Astrocyte of the hippocampus (primary cell): ENCODE results near the gene UQCR11.

Experiments used
- DNase-seq: peaks from one replicate; pipeline ENCODE4 v3.0.0; 2011; ENCODE audit warnings: low read depth, low spot score

UQCR11 gene

GRCh38 chr19:1616875-1617274 lies 11.6 kb upstream of the UQCR11 start:
- peak; percentile 38 for DNase-seq

- DNase-seq, result peak; percentile 73
Observed at GRCh38 chr19:1616396-1616795, 11.1 kb upstream of the UQCR11 start.

DNA sequence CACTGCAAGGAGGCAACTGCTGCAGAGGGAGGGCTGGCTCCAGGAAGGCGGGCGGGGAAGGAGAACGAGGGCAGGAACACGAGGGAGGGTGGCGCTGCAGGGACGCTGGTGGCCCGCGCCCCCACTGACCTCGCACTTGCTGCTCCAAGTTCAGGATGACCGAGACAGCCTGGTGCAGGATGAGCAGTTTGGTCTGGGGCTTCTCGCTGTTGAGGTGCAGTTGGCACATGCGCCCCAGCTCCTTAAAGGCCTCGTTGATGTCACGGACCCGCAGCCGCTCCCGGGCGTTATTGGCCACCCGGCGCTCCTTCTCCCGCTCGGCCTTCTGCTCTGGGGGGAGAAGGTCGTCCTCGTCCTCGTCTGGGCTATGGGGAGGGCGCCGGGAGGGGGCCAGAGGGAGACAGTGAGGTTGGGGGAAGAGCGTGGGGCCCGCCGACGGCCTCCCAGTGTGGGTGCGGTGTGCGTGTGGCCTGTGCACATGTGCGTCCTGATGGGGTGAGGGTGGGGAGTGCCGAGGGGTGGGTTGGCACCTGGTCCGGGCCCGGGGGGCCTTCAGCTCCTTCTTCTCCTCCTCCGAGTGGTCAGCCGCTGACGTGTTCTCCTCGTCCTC lies 10.0 kb upstream of the UQCR11 start:
- DNase-seq, result no peak

DNA sequence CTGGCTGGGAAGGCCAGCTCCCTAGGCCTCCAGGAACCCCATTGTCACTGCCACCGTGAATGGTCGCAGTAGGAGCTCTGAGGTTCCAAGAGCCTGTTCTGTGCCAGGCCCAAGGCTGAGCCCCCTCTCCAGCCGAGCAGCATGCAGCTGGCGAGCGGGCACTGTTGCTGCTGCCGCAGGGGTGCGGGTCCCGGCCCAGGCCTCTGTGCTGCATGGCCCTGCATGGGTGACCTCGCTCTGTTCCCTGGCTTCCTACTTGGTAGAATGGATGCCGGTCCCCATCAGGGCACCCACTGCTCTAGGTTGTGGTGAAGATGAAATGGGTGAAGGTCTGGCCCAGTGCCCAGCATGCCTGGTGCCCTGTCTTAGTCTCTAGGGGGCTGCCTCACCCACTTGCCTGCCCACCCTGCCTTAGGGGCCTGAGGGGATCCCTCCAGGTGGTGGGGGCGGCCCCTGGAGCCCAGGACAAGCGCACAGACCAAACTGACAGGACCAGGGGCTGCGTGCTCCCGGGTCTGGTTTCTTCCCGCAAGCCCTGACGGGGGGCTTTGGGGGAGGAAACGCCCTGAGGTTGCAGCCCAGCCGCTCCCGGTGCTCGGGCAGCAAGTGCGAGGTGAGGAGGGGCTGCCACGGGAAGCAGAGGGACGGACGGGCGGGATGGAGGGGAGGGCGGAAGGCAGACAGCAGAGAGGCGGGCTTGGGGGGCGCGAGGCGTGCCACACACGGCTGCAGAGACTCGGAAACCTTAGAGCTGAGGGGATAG lies 8.7 kb upstream of the UQCR11 start:
- DNase-seq, result no peak

DNA sequence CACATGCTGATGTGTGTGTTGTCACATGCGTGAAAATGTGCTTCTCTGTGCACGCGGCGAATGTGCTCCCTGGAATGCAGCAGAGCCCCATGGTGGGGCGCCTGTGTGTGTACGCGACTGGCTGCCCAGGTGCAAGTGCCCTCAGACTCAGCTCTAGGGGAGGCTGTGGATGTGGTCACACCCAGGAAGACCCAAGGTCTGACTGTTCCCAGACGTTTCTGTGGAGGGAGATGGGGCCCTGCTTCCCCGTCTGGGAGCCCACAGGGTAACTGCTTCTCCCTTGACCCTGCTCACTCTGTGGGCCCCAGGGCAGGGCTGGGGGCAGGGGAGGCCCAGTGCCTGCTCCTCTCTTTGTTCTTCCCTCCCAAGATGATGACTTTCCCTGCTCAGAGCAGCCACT lies 7.9 kb upstream of the UQCR11 start:
- DNase-seq, result no peak

DNA sequence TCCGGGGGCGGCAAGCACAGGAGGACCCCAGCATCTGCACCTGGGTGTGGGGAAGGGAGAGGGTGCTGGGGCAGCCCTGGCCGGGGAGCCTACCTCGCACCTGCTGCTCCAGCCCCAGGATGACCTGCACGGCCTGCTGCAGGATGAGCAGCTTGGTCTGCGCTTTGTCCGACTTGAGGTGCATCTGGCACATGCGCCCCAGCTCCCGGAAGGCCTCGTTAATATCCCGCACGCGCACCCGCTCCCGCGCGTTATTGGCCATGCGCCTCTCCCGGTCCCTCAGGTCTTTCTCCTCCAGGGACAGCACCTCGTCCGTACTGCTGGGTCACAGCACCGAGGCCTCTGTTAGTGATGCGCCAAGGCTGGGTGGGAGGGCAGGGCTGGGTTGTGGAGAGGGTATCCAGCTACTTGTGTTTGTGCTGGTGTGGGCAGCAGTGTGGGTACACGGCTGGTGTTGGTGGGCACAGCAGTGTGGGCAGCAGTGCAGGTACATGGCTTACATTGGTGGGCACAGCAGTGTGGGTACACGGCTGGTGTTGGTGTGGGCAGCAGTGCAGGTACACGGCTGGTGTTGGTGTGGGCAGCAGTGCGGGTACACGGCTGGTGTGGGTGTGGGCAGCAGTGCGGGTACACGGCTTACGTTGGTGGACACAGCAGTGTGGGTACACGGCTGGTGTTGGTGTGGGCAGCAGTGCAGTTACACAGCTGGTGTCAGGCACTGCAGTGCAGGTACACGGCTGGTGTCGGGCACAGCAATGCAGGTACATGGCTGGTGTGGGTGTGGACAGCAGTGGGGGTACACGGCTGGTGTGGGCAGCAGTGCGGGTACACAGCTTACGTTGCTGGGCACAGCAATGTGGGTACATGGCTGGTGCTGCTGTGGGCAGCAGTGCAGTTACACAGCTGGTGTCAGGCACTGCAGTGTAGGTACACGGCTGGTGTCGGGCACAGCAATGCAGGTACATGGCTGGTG lies 7.1 kb upstream of the UQCR11 start:
- DNase-seq, result no peak

DNA sequence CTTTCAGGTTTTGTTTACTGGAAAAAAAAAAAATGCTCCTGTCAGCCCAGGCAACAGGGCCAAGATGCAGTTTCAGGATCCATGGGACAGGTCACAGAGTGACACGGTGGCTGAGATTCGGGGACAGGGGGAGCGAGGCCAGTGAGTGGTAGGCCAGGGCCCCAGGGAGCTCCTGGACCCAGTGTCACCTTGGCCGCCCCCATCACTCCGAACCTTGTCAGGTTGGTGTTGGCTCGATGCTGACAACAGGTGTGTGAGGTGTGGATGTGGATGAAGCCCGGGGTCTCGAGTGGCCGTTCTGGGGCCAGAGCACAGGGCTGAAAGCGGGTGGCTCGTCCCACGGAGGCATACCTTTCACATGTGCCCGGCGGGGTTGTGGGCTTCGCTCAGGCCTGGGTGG lies 6.1 kb upstream of the UQCR11 start:
- DNase-seq, result no peak

- no peak for DNase-seq
Observed at GRCh38 chr19:1610579-1610978, 5.3 kb upstream of the UQCR11 start.

- no peak for DNase-seq
Observed at GRCh38 chr19:1609680-1610474, 4.6 kb upstream of the UQCR11 start.

DNA sequence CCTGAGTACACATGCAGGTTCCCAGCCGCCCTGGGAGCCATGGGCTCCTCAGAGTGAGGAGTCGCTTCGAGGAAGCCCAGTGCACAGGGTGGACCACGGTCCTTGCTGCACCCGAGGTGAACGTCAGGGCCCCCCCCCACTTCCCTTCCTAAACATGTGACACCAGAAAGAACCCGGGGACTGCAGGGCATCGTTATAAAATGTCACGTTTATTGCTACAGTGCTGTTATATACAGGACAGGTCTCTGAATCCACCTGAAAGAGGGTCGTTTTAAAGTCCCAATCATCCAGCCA lies 3.8 kb upstream of the UQCR11 start:
- DNase-seq, result no peak

GRCh38 chr19:1608359-1609102 lies 3.3 kb upstream of the UQCR11 start:
- DNase-seq, result peak; percentile 21

GRCh38 chr19:1606138-1606651 lies 933 bp upstream of the UQCR11 start:
- no peak for DNase-seq

DNA sequence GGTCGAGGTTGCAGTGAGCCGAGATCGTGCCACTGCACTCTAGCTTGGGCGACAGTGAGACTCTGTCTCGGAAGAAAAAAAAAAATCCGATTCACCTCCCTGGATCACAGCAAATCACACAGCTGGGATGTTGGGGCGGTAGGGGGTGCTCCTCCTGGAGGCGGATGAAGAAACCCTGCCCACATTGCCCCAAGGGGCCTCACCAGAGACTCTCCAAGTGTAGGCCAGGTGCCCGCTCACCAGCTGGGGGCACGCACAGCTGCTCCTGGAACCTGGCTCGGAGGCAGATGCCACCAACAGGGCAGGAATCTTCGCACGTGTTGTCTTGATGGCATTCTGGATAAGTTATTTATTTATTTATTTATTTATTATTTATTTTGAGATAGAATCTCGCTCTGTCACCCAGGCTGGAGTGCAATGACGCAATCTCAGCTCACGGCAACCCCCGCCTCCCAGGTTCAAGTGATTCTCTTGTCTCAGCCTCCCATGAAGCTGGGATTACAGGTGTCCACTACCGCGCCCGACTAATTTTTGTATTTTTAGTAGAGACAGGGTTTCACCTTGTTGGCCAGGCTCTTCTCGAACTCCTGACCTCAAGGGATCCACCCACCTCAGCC lies 3.1 kb downstream of the UQCR11 start:
- no peak for DNase-seq

DNA sequence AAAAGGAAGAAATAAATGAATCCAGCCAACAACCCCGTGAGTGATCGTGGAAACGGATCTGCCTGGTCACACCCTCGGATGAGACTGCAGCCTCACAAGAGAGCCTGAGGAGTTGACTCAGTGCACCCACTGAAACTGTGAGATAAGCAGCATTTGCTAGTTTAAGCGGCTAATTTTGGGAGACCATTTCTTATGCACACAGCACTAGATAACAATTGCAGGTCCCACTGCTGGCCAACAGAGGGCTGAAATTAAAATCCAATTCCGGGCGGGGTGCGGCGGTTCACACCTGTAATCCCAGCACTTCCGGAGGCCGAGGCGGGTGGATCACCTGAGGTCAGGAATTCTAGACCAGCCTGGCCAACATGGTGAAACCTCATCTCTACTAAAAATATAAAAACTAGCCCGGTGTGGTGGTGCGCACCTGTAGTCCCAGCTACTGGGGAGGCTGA lies 3.6 kb downstream of the UQCR11 start:
- no peak for DNase-seq

DNA sequence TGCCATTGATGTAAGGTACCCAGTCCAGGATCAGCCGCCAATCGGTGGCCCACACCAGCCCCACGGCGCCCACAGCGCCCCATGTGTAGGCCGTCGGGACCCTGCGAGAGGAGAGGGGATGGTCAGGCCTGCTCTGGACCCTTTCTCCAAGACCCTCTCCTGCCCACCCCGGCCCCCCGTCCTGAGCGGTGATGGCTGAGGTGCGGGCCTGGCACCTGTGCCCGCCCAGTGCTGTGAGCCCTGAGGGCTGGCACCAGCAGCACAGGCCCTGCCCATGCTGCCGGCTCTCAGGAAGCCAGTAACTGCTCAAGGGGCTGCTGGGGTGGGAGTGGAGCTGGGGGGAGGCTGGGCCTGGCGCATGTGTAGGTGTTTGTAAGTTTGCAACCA lies 5.8 kb downstream of the UQCR11 start:
- DNase-seq, result no peak

DNA sequence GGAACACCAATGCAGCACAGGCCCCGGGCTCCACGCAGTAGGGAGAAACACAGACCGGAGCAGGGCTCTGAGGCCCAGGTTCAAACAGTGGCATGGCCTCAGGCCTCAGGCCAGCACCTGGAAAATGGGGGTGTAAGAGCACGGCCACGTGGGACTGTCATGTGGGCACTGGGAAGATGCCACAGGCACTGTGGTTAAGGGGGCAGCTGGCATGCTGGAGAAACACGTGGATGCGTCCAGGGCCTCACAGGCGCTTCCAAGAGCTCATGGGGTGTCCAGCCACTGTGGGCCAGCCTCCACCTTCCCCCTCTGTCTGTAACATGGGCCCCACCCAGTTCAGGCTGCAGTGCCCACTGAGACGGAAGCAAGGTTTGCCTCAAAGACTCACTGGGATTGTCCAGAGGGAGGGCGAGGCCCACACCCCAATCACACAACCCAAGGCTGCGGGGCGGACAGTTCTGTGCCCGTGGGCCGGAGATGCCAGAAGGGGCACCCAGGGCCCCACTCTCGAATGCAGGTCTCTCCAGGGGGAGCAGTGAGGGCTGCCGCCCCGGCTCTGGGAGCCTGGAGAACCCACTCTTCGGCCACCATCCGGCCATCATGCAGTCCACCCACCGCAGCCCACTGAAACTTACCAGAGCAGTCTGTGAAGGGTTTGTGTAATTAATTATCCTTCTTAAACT lies 6.3 kb downstream of the UQCR11 start:
- no peak for DNase-seq

- DNase-seq, result no peak
Observed at GRCh38 chr19:1593501-1593772, 11.8 kb downstream of the UQCR11 start.

- DNase-seq, result peak; percentile 98
Observed at GRCh38 chr19:1592755-1593500, 12.3 kb downstream of the UQCR11 start, which contains the start of gene MBD3. Gene MBD3, minus strand, starts transcription at chr19:1592865. Its CDS starts 234 bp downstream, at chr19:1592631.
